ENCODE results near the gene FSTL5.

The FSTL5 gene

DNA sequence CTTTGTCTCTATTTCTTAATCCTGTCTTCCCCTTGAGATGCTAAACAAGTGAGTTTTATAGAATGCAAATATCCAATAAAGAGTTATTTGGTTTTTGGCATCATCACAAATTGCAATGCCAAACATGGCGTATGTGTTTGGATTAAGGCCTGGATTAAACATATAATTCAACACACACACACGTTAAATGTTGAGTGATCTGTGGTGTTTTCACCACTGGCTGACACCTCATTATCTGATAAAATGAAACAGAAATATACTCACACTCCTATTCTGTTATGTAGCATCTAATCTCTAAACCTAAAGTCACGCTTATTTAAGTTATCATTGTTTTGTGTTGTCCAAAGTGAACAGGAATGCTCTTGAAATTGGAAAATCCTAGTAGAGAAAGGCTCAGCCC lies 506.2 kb downstream of the FSTL5 start:
- H3K4me1 ChIP-seq (ENCODE audit: control insufficient read depth in 1 of 2, insufficient read depth in 1 of 2, low read depth in 1 of 2, low read length in 1 of 2): no peaks in the 10 kb centered on the region
- H3K27ac ChIP-seq: no peak overlapping the region
- H3K27me3 ChIP-seq: no peaks in the 10 kb centered on the region
- H3K4me3 ChIP-seq (ENCODE audit: low read depth in 1 of 2, low read length in 1 of 2): no peak overlapping the region
- TF ChIP-seq, protein P1, sequence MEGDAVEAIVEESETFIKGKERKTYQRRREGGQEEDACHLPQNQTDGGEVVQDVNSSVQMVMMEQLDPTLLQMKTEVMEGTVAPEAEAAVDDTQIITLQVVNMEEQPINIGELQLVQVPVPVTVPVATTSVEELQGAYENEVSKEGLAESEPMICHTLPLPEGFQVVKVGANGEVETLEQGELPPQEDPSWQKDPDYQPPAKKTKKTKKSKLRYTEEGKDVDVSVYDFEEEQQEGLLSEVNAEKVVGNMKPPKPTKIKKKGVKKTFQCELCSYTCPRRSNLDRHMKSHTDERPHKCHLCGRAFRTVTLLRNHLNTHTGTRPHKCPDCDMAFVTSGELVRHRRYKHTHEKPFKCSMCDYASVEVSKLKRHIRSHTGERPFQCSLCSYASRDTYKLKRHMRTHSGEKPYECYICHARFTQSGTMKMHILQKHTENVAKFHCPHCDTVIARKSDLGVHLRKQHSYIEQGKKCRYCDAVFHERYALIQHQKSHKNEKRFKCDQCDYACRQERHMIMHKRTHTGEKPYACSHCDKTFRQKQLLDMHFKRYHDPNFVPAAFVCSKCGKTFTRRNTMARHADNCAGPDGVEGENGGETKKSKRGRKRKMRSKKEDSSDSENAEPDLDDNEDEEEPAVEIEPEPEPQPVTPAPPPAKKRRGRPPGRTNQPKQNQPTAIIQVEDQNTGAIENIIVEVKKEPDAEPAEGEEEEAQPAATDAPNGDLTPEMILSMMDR (IDR thresholded peaks at IDR 0.05): no peak
- H3K9me3 ChIP-seq: no peaks in the 10 kb centered on the region
- no peaks in the 10 kb centered on the region for H3K36me3 ChIP-seq

DNA sequence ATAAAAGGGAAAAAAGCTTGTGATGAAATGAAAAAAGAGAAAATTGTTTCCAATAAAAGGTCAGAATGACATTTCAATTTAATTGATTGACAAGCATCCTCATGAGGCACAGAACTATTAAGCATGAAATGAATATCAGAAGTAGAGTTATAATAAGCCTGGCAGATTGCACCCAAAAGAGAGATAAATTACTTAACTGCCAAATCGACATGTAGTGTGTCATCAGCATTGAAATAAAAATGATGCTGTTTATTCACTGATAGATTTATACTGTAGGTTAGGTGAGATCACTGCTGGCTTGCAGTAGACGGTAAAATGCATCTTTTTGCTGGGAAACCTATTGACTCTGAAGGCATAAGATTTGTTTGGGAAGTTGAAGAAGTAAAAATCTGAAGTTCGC lies 507.2 kb downstream of the FSTL5 start:
- Histone ChIP-seq H3K36me3 (no peaks in the 10 kb centered on the region), H3K27ac (no peak overlapping the region), H3K9me3 (no peaks in the 10 kb centered on the region), H3K27me3 (no peaks in the 10 kb centered on the region), H3K4me1 (ENCODE audit: control insufficient read depth in 1 of 2, insufficient read depth in 1 of 2, low read depth in 1 of 2, low read length in 1 of 2) (no peaks in the 10 kb centered on the region), H3K4me3 (ENCODE audit: low read depth in 1 of 2, low read length in 1 of 2) (no peak overlapping the region)
- TF ChIP-seq, protein P1 (IDR thresholded peaks at IDR 0.05): no peak

DNA sequence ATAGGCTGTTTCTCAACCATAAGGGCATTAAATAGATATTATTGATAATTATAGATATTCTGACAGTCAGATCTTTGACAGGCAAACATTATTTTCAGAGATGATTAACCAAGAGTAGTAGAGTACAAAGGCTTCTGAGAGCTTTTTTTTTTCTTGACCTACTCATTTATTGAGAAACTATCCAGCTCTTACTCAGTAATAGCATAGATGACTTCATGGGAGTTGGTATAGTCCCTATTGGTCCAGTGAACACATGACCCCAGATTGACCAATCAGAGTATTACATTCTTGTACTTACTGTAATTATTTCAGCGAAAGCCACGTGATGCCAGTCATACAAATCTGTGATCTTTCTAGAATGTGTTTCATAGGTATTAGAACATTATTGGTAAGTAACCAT lies 508.7 kb downstream of the FSTL5 start:
- no peak overlapping the region for H3K4me3 ChIP-seq (ENCODE audit: low read depth in 1 of 2, low read length in 1 of 2)
- TF ChIP-seq, protein P1 (IDR thresholded peaks at IDR 0.05): no peak
- no peaks in the 10 kb centered on the region for H3K36me3 ChIP-seq

DNA sequence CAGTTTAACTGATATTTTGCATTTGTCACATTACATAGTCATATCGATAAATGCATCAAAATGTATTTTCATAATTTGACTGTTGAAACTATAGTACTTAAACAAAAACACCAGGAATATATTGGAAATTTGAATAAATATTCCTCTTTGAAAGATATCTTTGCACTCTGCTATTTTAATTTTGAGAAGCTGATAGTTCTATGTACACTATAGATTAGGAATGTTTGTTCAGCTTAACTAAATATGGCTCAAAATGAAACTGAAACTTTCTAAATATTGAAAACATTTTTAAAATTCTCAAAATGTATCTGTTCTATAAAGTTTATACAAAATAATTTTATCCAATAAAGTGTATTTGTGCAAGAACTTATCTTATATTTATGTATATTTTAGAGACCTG lies 510.1 kb downstream of the FSTL5 start:
- no peaks in the 10 kb centered on the region for H3K27me3 ChIP-seq
- no peak overlapping the region for H3K4me3 ChIP-seq (ENCODE audit: low read depth in 1 of 2, low read length in 1 of 2)
- no peak overlapping the region for H3K27ac ChIP-seq
- H3K9me3 ChIP-seq: no peaks in the 10 kb centered on the region
- no peaks in the 10 kb centered on the region for H3K4me1 ChIP-seq (ENCODE audit: control insufficient read depth in 1 of 2, insufficient read depth in 1 of 2, low read depth in 1 of 2, low read length in 1 of 2)
- TF ChIP-seq, protein P1 (IDR thresholded peaks at IDR 0.05): no peak
- no peaks in the 10 kb centered on the region for H3K36me3 ChIP-seq

More for the DNA sequence above, 508.7 kb downstream of the FSTL5 start:
- H3K27ac ChIP-seq: no peak overlapping the region
- no peaks in the 10 kb centered on the region for H3K27me3 ChIP-seq
- no peaks in the 10 kb centered on the region for H3K9me3 ChIP-seq
- H3K4me1 ChIP-seq (ENCODE audit: control insufficient read depth in 1 of 2, insufficient read depth in 1 of 2, low read depth in 1 of 2, low read length in 1 of 2): no peaks in the 10 kb centered on the region

DNA sequence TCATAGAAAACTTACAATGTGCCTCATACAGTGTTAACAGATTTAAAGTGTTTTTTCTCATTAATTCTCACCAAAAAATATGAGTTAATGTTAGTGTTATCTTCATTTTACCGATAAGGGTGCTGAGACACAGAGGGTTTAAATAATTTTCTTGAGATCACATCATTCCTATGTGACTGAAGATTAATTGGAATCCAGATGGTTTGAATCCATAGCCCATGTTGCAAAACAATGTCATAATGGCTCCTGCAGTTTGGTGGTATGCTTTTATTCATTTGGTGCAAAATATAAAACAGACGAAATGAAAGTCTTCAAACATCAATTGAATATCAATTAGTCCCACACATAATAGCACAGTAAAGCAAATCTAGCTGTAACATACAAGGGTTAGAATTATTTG lies 512.2 kb downstream of the FSTL5 start:
- Histone ChIP-seq H3K27ac (no peak overlapping the region), H3K9me3 (no peaks in the 10 kb centered on the region), H3K4me3 (ENCODE audit: low read depth in 1 of 2, low read length in 1 of 2) (no peak overlapping the region), H3K4me1 (ENCODE audit: control insufficient read depth in 1 of 2, insufficient read depth in 1 of 2, low read depth in 1 of 2, low read length in 1 of 2) (no peaks in the 10 kb centered on the region), H3K27me3 (no peaks in the 10 kb centered on the region), H3K36me3 (no peaks in the 10 kb centered on the region)
- TF ChIP-seq, protein P1 (IDR thresholded peaks at IDR 0.05): no peak

DNA sequence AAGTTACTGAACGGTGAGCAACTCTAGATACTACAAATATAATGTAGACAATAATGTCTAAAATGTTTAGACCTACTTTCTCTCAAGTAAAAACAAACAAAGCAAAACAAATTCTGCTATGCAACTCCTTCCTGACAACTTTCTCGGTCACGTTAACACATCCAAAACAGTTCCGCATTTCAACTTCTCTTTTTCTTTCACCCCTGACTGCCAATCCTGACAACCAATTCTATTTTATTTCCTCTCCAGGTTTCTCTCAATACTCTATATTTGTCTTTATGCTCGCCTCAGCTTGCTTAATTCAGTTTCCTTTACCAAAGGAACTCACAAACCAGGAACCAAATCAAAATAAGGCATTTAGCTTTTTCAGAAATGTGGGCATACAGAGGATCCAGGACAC lies 513.0 kb downstream of the FSTL5 start:
- Histone ChIP-seq H3K36me3 (no peaks in the 10 kb centered on the region), H3K9me3 (no peaks in the 10 kb centered on the region), H3K27me3 (no peaks in the 10 kb centered on the region), H3K4me3 (ENCODE audit: low read depth in 1 of 2, low read length in 1 of 2) (no peak overlapping the region), H3K4me1 (ENCODE audit: control insufficient read depth in 1 of 2, insufficient read depth in 1 of 2, low read depth in 1 of 2, low read length in 1 of 2) (no peaks in the 10 kb centered on the region), H3K27ac (no peak overlapping the region)
- TF ChIP-seq, protein P1 (IDR thresholded peaks at IDR 0.05): no peak
